K562 (cell line): ENCODE measurements around the gene ACAP2. TPM values are rescaled to one million over a fixed set of nuclear protein-coding genes. Genes with fewer than 3 reads are reported as not detected.
A peak's percentile ranks its signal among the peaks of the same experiment; 100 is the strongest.

Experiments
- ARID1B ChIP-seq: fragments of 450-650 bp; IDR thresholded peaks from 2 replicates; pipeline ENCODE4 v1.6.1; 2016; ENCODE audit warnings: antibody characterized with exemption, mild to moderate bottlenecking, inconsistent platforms
- ARNT ChIP-seq, 2 experiments: fragments of 450-650 bp; IDR thresholded peaks; 2 replicates each; pipeline ENCODE4 v1.6.1; 2016; ENCODE audit warnings: mild to moderate bottlenecking in 1 of 2
- BRD9 ChIP-seq: fragments of 450-650 bp; IDR thresholded peaks from 2 replicates; pipeline ENCODE4 v1.6.1; 2018; ENCODE audit warnings: low read depth; ENCODE audit not compliant: partially characterized antibody
- CAMTA2 ChIP-seq: fragments of 250-450 bp; sonication (Bioruptor Pico); conservative IDR thresholded peaks from 2 replicates; pipeline ENCODE4 v1.5.1; 2022
- CBX8 ChIP-seq: fragments of 200-600 bp; sonication (generic); IDR thresholded peaks from 2 replicates; pipeline ENCODE4 v1.6.1; 2012; ENCODE audit warnings: borderline replicate concordance, mixed run types, low read depth, mild to moderate bottlenecking, moderate library complexity, mixed read lengths, low read length, control low read depth, inconsistent platforms; ENCODE audit not compliant: poor library complexity, severe bottlenecking; ENCODE audit errors: extremely low read depth
- FOXJ2 ChIP-seq: fragments of 200-800 bp; sonication (Bioruptor generic); IDR thresholded peaks from 2 replicates; pipeline ENCODE4 v1.6.1; 2016; ENCODE audit warnings: missing genetic modification characterization, missing compliant biosample characterization
- HDAC2 ChIP-seq: fragments of 450-650 bp; IDR thresholded peaks from 2 replicates; pipeline ENCODE4 v1.6.1; 2016; ENCODE audit warnings: mild to moderate bottlenecking
- HEY1 ChIP-seq: fragments of 250-450 bp; sonication (Bioruptor Pico); IDR thresholded peaks from 2 replicates; pipeline ENCODE4 v1.5.0; 2020; ENCODE audit warnings: mild to moderate bottlenecking, moderate library complexity, borderline replicate concordance
- PRMT5 ChIP-seq: sonication (generic); formaldehyde crosslinking; IDR thresholded peaks from 2 replicates; pipeline ENCODE4 v1.5.0; 2020; ENCODE audit warnings: missing genetic modification reagents
- SP1 ChIP-seq: sonication (generic); formaldehyde crosslinking; IDR thresholded peaks from 2 replicates; pipeline ENCODE4 v1.8.1; 2022; ENCODE audit warnings: mild to moderate bottlenecking, missing genetic modification reagents
- ZNF318 ChIP-seq, 2 experiments: fragments of 450-650 bp; IDR thresholded peaks; 2 replicates each; pipeline ENCODE4 v1.6.1; 2016; ENCODE audit warnings: mild to moderate bottlenecking in 2 of 2, borderline replicate concordance in 1 of 2, low read depth in 1 of 2, moderate library complexity in 1 of 2
- ZNF324 ChIP-seq: fragments of 250-450 bp; sonication (Bioruptor Pico); IDR thresholded peaks from 2 replicates; pipeline ENCODE4 v1.4.0; 2020; ENCODE audit warnings: mild to moderate bottlenecking
- ZNF518B ChIP-seq: fragments of 250-450 bp; sonication (Bioruptor Pico); IDR thresholded peaks from 2 replicates; pipeline ENCODE4 v1.5.0; 2021; ENCODE audit warnings: mild to moderate bottlenecking, moderate library complexity
- ZNF644 ChIP-seq: fragments of 200-800 bp; sonication (Bioruptor generic); IDR thresholded peaks from 2 replicates; pipeline ENCODE4 v1.6.1; 2016; ENCODE audit warnings: low read depth, missing genetic modification characterization, missing compliant biosample characterization
- polyA plus RNA-seq, 8 experiments: library from polyadenylated mRNA; depleted of rRNA in 4 of 8; stranded (reverse) in 5 of 8; unstranded in 3 of 8; fragments of >200 nt; fragmentation: Nextera tagmentation in 2 of 8; fragmentation: Illumina TruSeq in 1 of 8; extraction: Ambion mirVana in 2 of 8; extraction: Trizol in 1 of 8; gene quantifications; 2 replicates each; pipeline versions ENCODE4 v1.2.1 to v1.2.3, GENCODE V29; 2011 to 2014; ENCODE audit warnings: inconsistent platforms in 1 of 8, missing spikeins in 1 of 8
- total RNA-seq, 7 experiments: library from RNA; depleted of rRNA in 6 of 7; stranded (reverse); fragments of >200 nt in 6 of 7; fragmentation: Illumina TruSeq in 2 of 7; extraction: Trizol in 2 of 7; gene quantifications; 2 replicates each; pipeline versions ENCODE4 v1.2.1 to v1.2.3, GENCODE V29; 2011 to 2021; ENCODE audit warnings: low replicate concordance in 1 of 7

Gene ACAP2
- total and polyA plus RNA-seq, 9 of the 15 experiments (the other 6 are each of a cell fraction or from before 2014, with no cell fraction given) = 10.6 to 52.7 (median 34.4) TPM

GRCh38 chr3:195269375-195270078, 173.3 kb downstream of the ACAP2 start (continued):
- TF ChIP-seq ZNF644 (peak; percentile 53; the same call in 1 of the 2 replicates), CAMTA2 (CRISPR knock-in tag) (no peak), PRMT5 (CRISPR knock-in tag) (no peak), ZNF324 (CRISPR knock-in tag) (no peak), ARID1B (peak; percentile 55), ZNF518B (no peak), HEY1 (CRISPR knock-in tag) (no peak), HDAC2 (0 out of 2 replicates have a peak, but pooled peaks have one; percentile 29), SP1 (no peak), CBX8 (no peak), ARNT (IDR thresholded peaks at IDR 0.05) (no peak), FOXJ2 (no peak), ZNF318 (IDR thresholded peaks at IDR 0.05; ENCODE audit: borderline replicate concordance in 1 of 2, low read depth in 1 of 2) (peak in 1 of 2 experiments; percentile 67; a peak in 1 of 4 replicates), BRD9 (no peak)
